ENCODE data around the gene NDOR1.

GRCh38 chr9:137247135-137247915 lies 41.8 kb downstream of the NDOR1 start:
- TF ChIP-seq CTCF (conservative IDR thresholded peaks at IDR 0.05 in 1 of 2, IDR thresholded peaks at IDR 0.05 in 1 of 2; ENCODE audit: extremely low read depth in 1 of 2, insufficient read depth in 1 of 2, low read depth in 1 of 2, low read length in 2 of 2), result no peak
- TF ChIP-seq EZH2 (IDR thresholded peaks at IDR 0.05; ENCODE audit: borderline replicate concordance, low read length), result no peak
